ENCODE measurements around the gene PRELID3B. TPM values are rescaled to one million over a fixed set of nuclear protein-coding genes. Genes with fewer than 3 reads are reported as not detected.

The PRELID3B gene
- total RNA-seq, 1 experiment from 2014 or later, result 127 TPM

DNA sequence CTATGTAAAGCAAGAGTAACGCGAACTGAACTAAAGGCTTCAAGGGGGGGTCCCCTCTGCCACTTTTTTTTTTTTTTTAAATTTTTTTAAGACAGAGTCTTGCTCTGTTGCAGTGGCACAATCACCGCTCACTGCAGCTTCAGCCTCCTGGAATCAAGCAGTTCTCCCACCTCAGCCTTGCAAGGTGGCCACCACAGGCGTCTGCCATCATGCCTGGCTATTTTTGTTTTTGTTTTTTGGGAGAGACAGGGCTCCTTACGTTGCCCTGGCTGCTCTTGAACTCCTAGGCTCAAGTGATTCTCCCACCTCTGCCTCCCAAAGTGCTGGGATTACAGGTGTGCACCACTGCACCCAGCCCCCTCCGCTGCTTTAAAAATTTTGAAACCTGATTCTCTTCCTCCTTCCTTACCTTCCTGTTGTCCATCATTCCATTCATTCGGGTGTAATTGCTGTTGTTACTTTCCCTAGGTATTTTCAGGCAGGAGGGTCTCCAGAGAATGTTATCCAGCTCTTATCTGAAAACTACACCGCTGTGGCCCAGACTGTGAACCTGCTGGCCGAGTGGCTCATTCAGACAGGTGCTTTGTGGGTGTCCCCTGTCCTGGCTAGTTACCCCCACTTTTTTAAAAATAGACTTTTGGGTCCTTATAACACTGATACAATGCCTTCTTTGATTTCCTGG lies 56.2 kb downstream of the PRELID3B start:
- no peaks in the 10 kb centered on the region for H3K27me3 ChIP-seq (replicated peaks)
- H3K9me3 ChIP-seq (replicated peaks), result no peaks in the 10 kb centered on the region
- H3K4me3 ChIP-seq, result no peak overlapping the region
- H3K36me3 ChIP-seq, result peaks cover 67% of the 10 kb centered on the region
- peaks cover 7% of the 10 kb centered on the region for H3K4me1 ChIP-seq (replicated peaks)
- DNase-seq (ENCODE audit: low read depth in 1 of 2, low spot score in 2 of 2), result no peak
- H3K27ac ChIP-seq, result no peak overlapping the region

DNA sequence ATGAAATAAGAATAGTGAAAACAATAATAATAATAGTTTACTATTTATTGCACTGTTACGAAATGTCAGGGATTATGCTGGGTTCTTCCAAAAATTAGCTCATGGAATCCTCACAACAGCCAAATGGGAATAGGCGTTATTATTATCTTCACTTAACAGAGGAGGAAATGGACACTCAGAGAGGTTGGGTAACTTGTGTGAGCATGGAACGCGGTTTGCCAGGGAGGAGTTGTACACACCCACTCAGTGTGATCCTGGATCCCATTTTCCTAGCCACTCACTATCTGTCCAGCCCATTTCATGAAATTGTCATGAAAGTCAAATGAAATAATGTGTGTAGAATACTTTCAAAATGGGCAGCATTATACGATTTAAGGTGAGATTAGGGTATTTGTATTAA lies 56.9 kb downstream of the PRELID3B start:
- H3K4me3 ChIP-seq, result no peak overlapping the region
- H3K4me1 ChIP-seq (replicated peaks), result peaks cover 9% of the 10 kb centered on the region
- H3K27ac ChIP-seq, result no peak overlapping the region
- H3K27me3 ChIP-seq (replicated peaks), result no peaks in the 10 kb centered on the region
- H3K36me3 ChIP-seq, result peaks cover 62% of the 10 kb centered on the region
- DNase-seq (ENCODE audit: low read depth in 1 of 2, low spot score in 2 of 2), result no peak
- H3K9me3 ChIP-seq (replicated peaks), result no peaks in the 10 kb centered on the region; the same call in 1 of the 2 replicates

DNA sequence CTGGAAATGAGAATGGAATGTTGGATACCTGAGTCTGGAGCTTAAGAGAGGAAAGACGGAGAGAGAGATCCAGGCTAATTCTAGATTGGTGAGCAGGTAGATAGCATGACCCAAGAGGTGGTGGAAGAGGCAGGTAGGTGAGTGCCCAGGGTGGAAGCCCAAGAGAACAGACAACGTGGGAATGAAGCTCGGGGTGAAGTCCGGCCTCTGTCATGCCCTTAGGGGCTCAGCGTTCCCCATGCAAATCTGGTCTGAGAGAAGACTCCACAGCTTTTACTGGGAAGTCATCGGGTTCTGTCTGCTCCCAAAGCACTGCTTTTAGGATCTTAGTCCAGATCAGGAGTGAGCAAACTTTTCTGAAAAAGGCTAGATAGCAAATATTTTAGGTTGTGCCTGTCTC lies 57.9 kb downstream of the PRELID3B start:
- no peaks in the 10 kb centered on the region; the same call in 1 of the 2 replicates for H3K9me3 ChIP-seq (replicated peaks)
- H3K4me1 ChIP-seq (replicated peaks), result peaks cover 11% of the 10 kb centered on the region
- H3K4me3 ChIP-seq, result no peak overlapping the region
- DNase-seq (ENCODE audit: low read depth in 1 of 2, low spot score in 2 of 2), result no peak
- no peak overlapping the region for H3K27ac ChIP-seq
- H3K36me3 ChIP-seq, result peaks cover 52% of the 10 kb centered on the region
- no peaks in the 10 kb centered on the region for H3K27me3 ChIP-seq (replicated peaks)

Other genes with a start within 250 kb of the PRELID3B start
- gene GNAS-AS1, start 191.9 kb downstream of the PRELID3B start, total RNA-seq (2014; rRNA removed; shearing (Covaris generic)), result not detected in 2 replicates
- gene GNAS, start 190.1 kb downstream of the PRELID3B start, total RNA-seq (2014; rRNA removed; shearing (Covaris generic)), result 726 and 1,015 TPM in 2 replicates
- 43.9 and 50.0 TPM in 2 replicates for gene NELFCD, start 61.5 kb downstream of the PRELID3B start, total RNA-seq (2014; rRNA removed; shearing (Covaris generic))
- gene CTSZ, start 35.5 kb downstream of the PRELID3B start, total RNA-seq (2014; rRNA removed; shearing (Covaris generic)), result 140 and 168 TPM in 2 replicates
- gene TUBB1, start 23.4 kb downstream of the PRELID3B start, total RNA-seq (2014; rRNA removed; shearing (Covaris generic)), result 0.05 TPM in 1 of 2 replicates, not detected in the other
- gene ATP5F1E, start 10.5 kb downstream of the PRELID3B start, total RNA-seq (2014; rRNA removed; shearing (Covaris generic)), result 47.4 and 48.4 TPM in 2 replicates
- not detected in 2 replicates for gene ZNF831, start 121.0 kb upstream of the PRELID3B start, total RNA-seq (2014; rRNA removed; shearing (Covaris generic))

All from SJSA1 (cell line).